Endodermal cell (in vitro differentiated cells): ENCODE data around the gene NEMP2. TPM values are rescaled to one million over a fixed set of nuclear protein-coding genes. Genes with fewer than 3 reads are reported as not detected.

Experiments used
- DNase-seq: peaks from one replicate; pipeline ENCODE4 v3.0.0-alpha.2; 2017
- H3K27ac ChIP-seq: 2 replicates; pipeline ENCODE4 v1.5.1; 2013; ENCODE audit warnings: mild to moderate bottlenecking, low read depth, low read length, moderate library complexity
- H3K27me3 ChIP-seq: 2 replicates; pipeline ENCODE4 v1.6.1; 2013; ENCODE audit warnings: mild to moderate bottlenecking, low read length, moderate library complexity; ENCODE audit not compliant: insufficient read depth, control insufficient read depth, poor library complexity, severe bottlenecking
- H3K36me3 ChIP-seq: 2 replicates; pipeline ENCODE4 v1.7.0; 2013; ENCODE audit warnings: mild to moderate bottlenecking, low read length, moderate library complexity; ENCODE audit not compliant: control insufficient read depth, insufficient read depth
- H3K4me1 ChIP-seq: one replicate; pipeline ENCODE4 v1.7.0; 2013; ENCODE audit warnings: low read length; ENCODE audit not compliant: control insufficient read depth, insufficient read depth
- H3K4me3 ChIP-seq: 2 replicates; pipeline ENCODE4 v1.5.1; 2013; ENCODE audit warnings: mild to moderate bottlenecking, low read length, moderate library complexity
- H3K9ac ChIP-seq: 2 replicates; pipeline ENCODE4 v1.6.1; 2013; ENCODE audit warnings: mild to moderate bottlenecking, low read length, moderate library complexity; ENCODE audit not compliant: poor library complexity, severe bottlenecking; ENCODE audit errors: extremely low read depth
- H3K9me3 ChIP-seq: 2 replicates; pipeline ENCODE4 v1.6.1; 2013; ENCODE audit warnings: mild to moderate bottlenecking, low read length, moderate library complexity; ENCODE audit not compliant: control insufficient read depth
- H3K27ac Mint-ChIP-seq: 2 replicates; pipeline ENCODE4 v1.8.0; 2020; ENCODE audit warnings: mixed read lengths
- H3K27me3 Mint-ChIP-seq: 2 replicates; pipeline ENCODE4 v1.8.0; 2021; ENCODE audit warnings: mild to moderate bottlenecking, mixed read lengths; ENCODE audit not compliant: insufficient read depth
- H3K36me3 Mint-ChIP-seq: 2 replicates; pipeline ENCODE4 v1.8.0; 2020; ENCODE audit warnings: low read depth, mixed read lengths
- H3K4me1 Mint-ChIP-seq: 2 replicates; pipeline ENCODE4 v1.8.0; 2020; ENCODE audit warnings: mixed read lengths
- H3K4me3 Mint-ChIP-seq: 2 replicates; pipeline ENCODE4 v1.8.0; 2020; ENCODE audit warnings: mild to moderate bottlenecking, moderate library complexity, mixed read lengths
- H3K9me3 Mint-ChIP-seq: 2 replicates; pipeline ENCODE4 v1.8.0; 2020; ENCODE audit warnings: mild to moderate bottlenecking, mixed read lengths
- WGBS, 2 experiments: methylation state at CpG; one replicate each; pipeline versions ENCODE4 v1.1.5 to v1.1.7; 2013; ENCODE audit warnings: missing lambda C conversion rate in 2 of 2, mixed read lengths in 1 of 2; ENCODE audit not compliant: insufficient coverage in 1 of 2, insufficient read length in 1 of 2; 5-methylcytosine and 5-hydroxymethylcytosine counted together
- total RNA-seq, 2 donors: library from RNA; stranded (reverse); fragmentation: NEBNext Ultra II Directional in 1 of 2; extraction: Animal tissue kit (Norgen Biotek cat#: 25700) in 1 of 2; gene quantifications; 2 replicates in 1 of 2; 3 replicates in 1 of 2; pipeline ENCODE4 v1.2.1, GENCODE V29; 2021
- TF ChIP-seq, protein P1 (sequence below): fragments of 200-600 bp; sonication (generic); conservative IDR thresholded peaks from 2 replicates; pipeline ENCODE4 v1.5.0; 2021; ENCODE audit warnings: antibody characterized with exemption, mild to moderate bottlenecking

NEMP2 gene
- total RNA-seq, 2 donors from 2014 or later, result 7.2 to 11.3 TPM

DNA sequence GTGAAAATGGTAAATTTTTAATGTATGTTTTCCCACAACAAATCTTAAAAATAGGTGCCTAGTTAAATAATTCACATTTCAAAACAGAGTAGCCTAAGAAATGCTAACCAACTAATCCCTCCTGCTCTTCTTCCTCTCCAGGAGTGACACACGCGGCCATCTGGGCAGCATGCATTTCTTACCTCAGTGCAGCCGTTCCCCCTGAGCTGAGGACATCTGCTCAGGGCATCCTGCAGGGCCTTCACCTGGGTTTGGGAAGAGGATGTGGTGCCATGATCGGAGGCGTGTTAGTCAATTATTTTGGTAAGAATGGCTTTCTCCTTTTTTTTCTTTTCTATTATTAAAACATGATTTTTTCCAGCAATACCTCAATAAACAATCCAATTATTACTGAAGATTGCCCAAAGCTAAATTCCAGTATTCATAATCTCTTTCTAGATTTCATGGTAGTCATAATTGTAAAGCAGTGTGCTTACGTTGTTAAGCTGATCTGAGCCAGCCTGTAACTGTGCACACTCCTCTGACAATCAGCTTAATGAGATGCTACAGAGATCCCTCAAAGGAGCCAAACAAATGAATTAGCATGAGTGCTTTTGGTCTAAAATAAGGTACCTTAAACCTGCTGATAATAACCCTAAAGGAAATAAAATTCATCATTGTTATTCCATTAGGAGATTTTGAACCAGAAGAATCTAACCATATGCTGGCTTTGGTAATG lies 45.8 kb downstream of the NEMP2 start:
- DNase-seq, result no peak
- H3K36me3 ChIP-seq, result no peaks in the 10 kb centered on the region
- Mint-ChIP-seq H3K9me3 (peaks cover 10% of the 10 kb centered on the region), H3K27ac (no peak overlapping the region), H3K4me1 (peaks cover 7% of the 10 kb centered on the region), H3K27me3 (no peaks in the 10 kb centered on the region), H3K4me3 (no peak overlapping the region), H3K36me3 (peaks cover 14% of the 10 kb centered on the region)
- no peak overlapping the region for H3K9ac ChIP-seq
- H3K27ac ChIP-seq, result no peak overlapping the region
- WGBS, 2 experiments, result 91% methylated on average over 6 of the region's 6 CpGs; no CpG with 5 or more reads in 1 of the 2 experiments
- H3K4me3 ChIP-seq, result no peak overlapping the region
- no peaks in the 10 kb centered on the region for H3K4me1 ChIP-seq
- H3K27me3 ChIP-seq, result no peaks in the 10 kb centered on the region
- H3K9me3 ChIP-seq, result peaks cover 11% of the 10 kb centered on the region
- TF ChIP-seq, protein P1, sequence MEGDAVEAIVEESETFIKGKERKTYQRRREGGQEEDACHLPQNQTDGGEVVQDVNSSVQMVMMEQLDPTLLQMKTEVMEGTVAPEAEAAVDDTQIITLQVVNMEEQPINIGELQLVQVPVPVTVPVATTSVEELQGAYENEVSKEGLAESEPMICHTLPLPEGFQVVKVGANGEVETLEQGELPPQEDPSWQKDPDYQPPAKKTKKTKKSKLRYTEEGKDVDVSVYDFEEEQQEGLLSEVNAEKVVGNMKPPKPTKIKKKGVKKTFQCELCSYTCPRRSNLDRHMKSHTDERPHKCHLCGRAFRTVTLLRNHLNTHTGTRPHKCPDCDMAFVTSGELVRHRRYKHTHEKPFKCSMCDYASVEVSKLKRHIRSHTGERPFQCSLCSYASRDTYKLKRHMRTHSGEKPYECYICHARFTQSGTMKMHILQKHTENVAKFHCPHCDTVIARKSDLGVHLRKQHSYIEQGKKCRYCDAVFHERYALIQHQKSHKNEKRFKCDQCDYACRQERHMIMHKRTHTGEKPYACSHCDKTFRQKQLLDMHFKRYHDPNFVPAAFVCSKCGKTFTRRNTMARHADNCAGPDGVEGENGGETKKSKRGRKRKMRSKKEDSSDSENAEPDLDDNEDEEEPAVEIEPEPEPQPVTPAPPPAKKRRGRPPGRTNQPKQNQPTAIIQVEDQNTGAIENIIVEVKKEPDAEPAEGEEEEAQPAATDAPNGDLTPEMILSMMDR, result no peak

DNA sequence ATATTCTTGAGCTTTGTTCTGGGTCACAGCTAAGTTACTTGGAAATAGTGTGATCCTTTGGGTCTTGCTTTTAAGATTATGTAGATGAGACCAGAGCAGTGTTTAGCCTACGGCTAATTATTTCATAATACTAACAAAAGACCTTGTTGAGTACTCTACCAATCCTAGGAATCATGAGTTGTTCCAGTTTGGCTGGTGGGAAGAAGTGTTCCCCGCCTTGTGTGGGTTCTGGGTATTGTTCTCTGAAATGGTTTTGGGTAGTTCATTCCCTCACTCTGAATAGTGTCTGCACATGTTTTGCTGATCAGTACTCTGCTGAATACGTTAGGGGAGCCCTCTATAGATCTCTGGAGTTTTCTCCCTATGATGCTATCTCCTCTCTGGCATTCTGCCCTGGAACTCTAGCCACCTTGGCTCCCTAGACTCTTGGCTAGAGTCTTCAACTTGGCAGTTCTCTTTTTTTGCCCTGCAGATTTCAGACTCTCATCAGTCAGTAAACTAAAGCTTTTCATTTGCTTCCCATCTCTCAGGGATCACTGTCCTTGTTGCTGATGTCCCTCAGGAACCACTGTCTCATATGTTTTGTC lies 48.4 kb downstream of the NEMP2 start:
- TF ChIP-seq, protein P1, result no peak
- Histone ChIP-seq H3K9me3 (no peaks in the 10 kb centered on the region), H3K27me3 (no peaks in the 10 kb centered on the region), H3K4me1 (no peaks in the 10 kb centered on the region), H3K27ac (no peak overlapping the region), H3K9ac (no peak overlapping the region), H3K36me3 (no peaks in the 10 kb centered on the region), H3K4me3 (no peak overlapping the region)
- no peak overlapping the region for H3K27ac Mint-ChIP-seq
- H3K4me3 Mint-ChIP-seq, result no peak overlapping the region
- H3K27me3 Mint-ChIP-seq, result no peaks in the 10 kb centered on the region
- DNase-seq, result no peak
- H3K4me1 Mint-ChIP-seq, result peaks cover 7% of the 10 kb centered on the region
- no peaks in the 10 kb centered on the region for H3K9me3 Mint-ChIP-seq
- 85 to 88% methylated on average over 1 to 2 of the region's 3 CpGs for WGBS, 2 experiments
- peaks cover 5% of the 10 kb centered on the region for H3K36me3 Mint-ChIP-seq

DNA sequence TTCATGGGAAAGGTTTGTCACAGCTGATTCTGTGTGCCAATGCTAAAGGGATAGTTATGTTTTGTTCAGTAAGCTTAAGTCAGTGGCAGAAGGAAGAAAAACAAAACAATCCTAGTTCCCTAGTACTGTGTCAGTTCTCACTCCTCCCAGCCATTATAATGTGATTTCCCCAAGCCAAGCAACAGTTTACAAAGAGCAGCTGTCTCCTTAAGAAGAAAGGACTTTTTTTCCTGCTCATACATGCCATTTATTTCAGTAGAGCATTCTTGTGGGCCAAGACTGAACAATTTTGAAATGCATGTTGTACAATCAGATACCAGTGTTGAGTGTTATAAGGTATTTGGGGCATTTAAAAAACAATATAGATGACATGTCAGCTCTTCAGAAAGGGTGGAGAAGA lies 52.1 kb downstream of the NEMP2 start:
- Mint-ChIP-seq H3K4me1 (no peaks in the 10 kb centered on the region), H3K9me3 (no peaks in the 10 kb centered on the region), H3K36me3 (peaks cover 3% of the 10 kb centered on the region), H3K27ac (no peak overlapping the region), H3K4me3 (no peak overlapping the region), H3K27me3 (no peaks in the 10 kb centered on the region)
- Histone ChIP-seq H3K36me3 (no peaks in the 10 kb centered on the region), H3K4me3 (no peak overlapping the region), H3K27me3 (no peaks in the 10 kb centered on the region), H3K9ac (no peak overlapping the region), H3K4me1 (no peaks in the 10 kb centered on the region), H3K27ac (peak overlapping the region; percentile 14), H3K9me3 (no peaks in the 10 kb centered on the region)
- DNase-seq, result no peak
- TF ChIP-seq, protein P1, result no peak
